ENCODE results near the gene ATXN1. TPM values are rescaled to one million over a fixed set of nuclear protein-coding genes. Genes with fewer than 3 reads are reported as not detected.
A peak's percentile ranks its signal among the peaks of the same experiment; 100 is the strongest.

The ATXN1 gene
- total RNA-seq, 1 experiment from 2014 or later: 27.0 TPM

DNA sequence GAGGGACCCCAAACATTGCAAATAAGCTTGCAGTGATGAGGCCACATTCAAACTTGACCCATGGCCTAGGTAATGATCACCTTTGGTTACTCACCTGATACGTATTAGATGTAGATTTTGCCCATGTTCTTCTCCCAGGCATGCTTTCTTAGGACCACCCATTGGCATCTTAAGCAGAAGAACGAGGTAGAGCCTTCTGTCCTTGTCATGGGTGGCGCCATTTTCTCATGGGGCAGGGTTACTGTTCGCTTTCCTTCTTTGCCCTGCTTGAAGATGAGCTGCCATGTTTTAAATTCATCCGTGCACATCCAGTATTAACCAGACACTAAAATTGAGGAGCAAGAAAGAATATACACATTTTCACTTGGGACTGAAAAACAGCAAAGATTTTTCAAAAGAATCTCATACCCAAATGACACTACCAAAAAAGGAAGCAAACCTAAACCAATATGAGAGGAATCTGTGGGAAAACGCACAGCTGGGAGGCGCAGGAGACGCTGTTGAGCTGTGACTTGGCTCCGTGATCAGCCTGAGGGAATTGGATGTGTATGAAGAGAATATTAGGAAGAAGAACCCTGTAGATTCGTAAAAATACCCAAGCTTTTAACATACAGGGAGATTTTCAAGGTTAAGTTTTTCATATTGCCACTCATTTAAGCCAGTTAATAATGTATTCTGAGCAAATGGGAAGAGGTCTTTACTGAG is 486.2 kb downstream of the ATXN1 start:
- H3K79me2 ChIP-seq (ENCODE audit: low read length): no peaks in the 10 kb centered on the region
- H3K4me3 ChIP-seq (ENCODE audit: low read length): no peak overlapping the region
- H2AFZ ChIP-seq (ENCODE audit: low read length): no peak overlapping the region
- peaks cover 18% of the 10 kb centered on the region for H3K4me1 ChIP-seq (ENCODE audit: insufficient read depth, low read length)
- no peaks in the 10 kb centered on the region for H4K20me1 ChIP-seq (ENCODE audit: low read length)
- DNase-seq (no peak), ATAC-seq (no peak)
- no peak overlapping the region for H3K27ac ChIP-seq (ENCODE audit: low read length)
- ChIA-PET POLR2A (ENCODE audit: unreplicated experiment) (no interaction called here), CTCF (no interaction called here)
- BruUV-seq (replicated peaks): no TSS peak
- no peaks in the 10 kb centered on the region for H3K27me3 ChIP-seq (ENCODE audit: low read length)
- H3K9ac ChIP-seq (ENCODE audit: low read length): no peak overlapping the region
- no peaks in the 10 kb centered on the region for H3F3A ChIP-seq (ENCODE audit: low read length, unreplicated experiment)
- H3K4me2 ChIP-seq (ENCODE audit: low read length): no peak overlapping the region
- intact Hi-C loops (cut with micrococcal nuclease): loop anchor here (10.0 kb wide), 2 partner anchors 50 to 140 kb away; no protein-coding TSS in a partner anchor
- H3K9me3 ChIP-seq (ENCODE audit: low read length): no peaks in the 10 kb centered on the region
- no peak for TF ChIP-seq EZH2phosphoT487 (IDR thresholded peaks at IDR 0.05; ENCODE audit: borderline replicate concordance, low read length)
- no peak for TF ChIP-seq EZH2 (IDR thresholded peaks at IDR 0.05; ENCODE audit: low read length, unreplicated experiment)
- TF ChIP-seq, protein P1, sequence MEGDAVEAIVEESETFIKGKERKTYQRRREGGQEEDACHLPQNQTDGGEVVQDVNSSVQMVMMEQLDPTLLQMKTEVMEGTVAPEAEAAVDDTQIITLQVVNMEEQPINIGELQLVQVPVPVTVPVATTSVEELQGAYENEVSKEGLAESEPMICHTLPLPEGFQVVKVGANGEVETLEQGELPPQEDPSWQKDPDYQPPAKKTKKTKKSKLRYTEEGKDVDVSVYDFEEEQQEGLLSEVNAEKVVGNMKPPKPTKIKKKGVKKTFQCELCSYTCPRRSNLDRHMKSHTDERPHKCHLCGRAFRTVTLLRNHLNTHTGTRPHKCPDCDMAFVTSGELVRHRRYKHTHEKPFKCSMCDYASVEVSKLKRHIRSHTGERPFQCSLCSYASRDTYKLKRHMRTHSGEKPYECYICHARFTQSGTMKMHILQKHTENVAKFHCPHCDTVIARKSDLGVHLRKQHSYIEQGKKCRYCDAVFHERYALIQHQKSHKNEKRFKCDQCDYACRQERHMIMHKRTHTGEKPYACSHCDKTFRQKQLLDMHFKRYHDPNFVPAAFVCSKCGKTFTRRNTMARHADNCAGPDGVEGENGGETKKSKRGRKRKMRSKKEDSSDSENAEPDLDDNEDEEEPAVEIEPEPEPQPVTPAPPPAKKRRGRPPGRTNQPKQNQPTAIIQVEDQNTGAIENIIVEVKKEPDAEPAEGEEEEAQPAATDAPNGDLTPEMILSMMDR (conservative IDR thresholded peaks at IDR 0.05; ENCODE audit: low read depth, low read length): no peak
- H3K9me2 ChIP-seq (replicated peaks; ENCODE audit: low read length): no peaks in the 10 kb centered on the region
- H3K36me3 ChIP-seq (ENCODE audit: low read depth, low read length): no peaks in the 10 kb centered on the region

DNA sequence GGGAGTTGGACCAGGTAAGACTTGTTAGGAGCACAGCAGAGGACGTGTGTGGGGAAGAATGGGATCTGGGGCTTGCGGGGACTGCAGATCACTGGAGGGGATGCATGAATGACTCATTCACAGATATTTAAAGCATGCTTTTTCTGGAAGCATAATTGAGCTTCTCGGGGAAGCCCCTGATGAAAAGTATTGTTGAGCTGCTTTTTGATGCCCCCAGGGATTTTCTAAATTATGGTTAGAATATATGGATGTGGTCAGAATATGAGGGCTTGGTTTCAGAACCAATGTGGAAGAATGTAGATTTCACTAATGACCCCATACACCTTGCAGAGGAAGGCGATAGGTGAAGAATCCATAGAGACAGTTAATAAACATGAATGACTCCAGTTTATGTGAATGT is 486.8 kb downstream of the ATXN1 start:
- no peak for TF ChIP-seq EZH2 (IDR thresholded peaks at IDR 0.05; ENCODE audit: low read length, unreplicated experiment)
- TF ChIP-seq EZH2phosphoT487 (IDR thresholded peaks at IDR 0.05; ENCODE audit: borderline replicate concordance, low read length): no peak
- TF ChIP-seq, protein P1 (conservative IDR thresholded peaks at IDR 0.05; ENCODE audit: low read depth, low read length): no peak
- H3K27ac ChIP-seq (ENCODE audit: low read length): no peak overlapping the region
- H2AFZ ChIP-seq (ENCODE audit: low read length): no peak overlapping the region
- H4K20me1 ChIP-seq (ENCODE audit: low read length): no peaks in the 10 kb centered on the region
- no peaks in the 10 kb centered on the region for H3K27me3 ChIP-seq (ENCODE audit: low read length)
- no TSS peak for BruUV-seq (replicated peaks)
- intact Hi-C loops (cut with micrococcal nuclease): loop anchor here (10.0 kb wide), 2 partner anchors 50 to 140 kb away; no protein-coding TSS in a partner anchor
- ATAC-seq (no peak), DNase-seq (no peak)
- no peaks in the 10 kb centered on the region for H3K9me2 ChIP-seq (replicated peaks; ENCODE audit: low read length)
- H3F3A ChIP-seq (ENCODE audit: low read length, unreplicated experiment): no peaks in the 10 kb centered on the region
- H3K36me3 ChIP-seq (ENCODE audit: low read depth, low read length): no peaks in the 10 kb centered on the region
- no peak overlapping the region for H3K4me3 ChIP-seq (ENCODE audit: low read length)
- no peaks in the 10 kb centered on the region for H3K79me2 ChIP-seq (ENCODE audit: low read length)
- no peak overlapping the region for H3K4me2 ChIP-seq (ENCODE audit: low read length)
- H3K4me1 ChIP-seq (ENCODE audit: insufficient read depth, low read length): peaks cover 18% of the 10 kb centered on the region
- ChIA-PET CTCF (no interaction called here), POLR2A (ENCODE audit: unreplicated experiment) (no interaction called here)
- no peaks in the 10 kb centered on the region for H3K9me3 ChIP-seq (ENCODE audit: low read length)
- no peak overlapping the region for H3K9ac ChIP-seq (ENCODE audit: low read length)

DNA sequence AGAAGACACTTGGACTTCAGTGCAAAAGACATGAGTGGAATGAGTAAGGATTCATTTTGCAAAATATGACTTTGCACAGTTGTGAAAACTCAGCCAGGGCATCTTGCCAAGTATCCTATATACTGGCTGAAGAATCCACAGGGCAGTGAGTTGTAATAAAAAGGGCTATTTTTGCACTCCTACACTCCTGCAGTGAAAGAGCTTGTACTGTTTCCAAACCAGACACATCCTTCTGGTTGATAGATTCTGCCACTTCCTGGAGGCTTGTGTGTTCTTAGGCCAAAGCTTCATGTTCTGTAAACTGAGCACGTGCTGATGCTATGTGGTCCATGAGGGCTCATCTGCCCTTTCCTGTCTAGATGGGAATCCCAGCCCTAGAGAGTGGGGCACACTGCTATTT is 488.0 kb downstream of the ATXN1 start:
- Histone ChIP-seq H4K20me1 (ENCODE audit: low read length) (no peaks in the 10 kb centered on the region), H3K79me2 (ENCODE audit: low read length) (no peaks in the 10 kb centered on the region), H3K9me3 (ENCODE audit: low read length) (no peaks in the 10 kb centered on the region), H3K9ac (ENCODE audit: low read length) (no peak overlapping the region), H2AFZ (ENCODE audit: low read length) (no peak overlapping the region), H3K27me3 (ENCODE audit: low read length) (no peaks in the 10 kb centered on the region), H3K27ac (ENCODE audit: low read length) (no peak overlapping the region), H3K36me3 (ENCODE audit: low read depth, low read length) (no peaks in the 10 kb centered on the region), H3K9me2 (replicated peaks; ENCODE audit: low read length) (no peaks in the 10 kb centered on the region), H3F3A (ENCODE audit: low read length, unreplicated experiment) (no peaks in the 10 kb centered on the region), H3K4me1 (ENCODE audit: insufficient read depth, low read length) (peaks cover 13% of the 10 kb centered on the region), H3K4me2 (ENCODE audit: low read length) (no peak overlapping the region), H3K4me3 (ENCODE audit: low read length) (no peak overlapping the region)
- DNase-seq (peak; percentile 11), ATAC-seq (no peak)
- CTCF ChIA-PET: interaction anchor here (1.2 kb wide), 1 partner anchor 44 kb away, joined by 3 read pairs; no protein-coding TSS in a partner anchor
- TF ChIP-seq, protein P1 (conservative IDR thresholded peaks at IDR 0.05; ENCODE audit: low read depth, low read length): no peak
- POLR2A ChIA-PET (ENCODE audit: unreplicated experiment): no interaction called here
- BruUV-seq (replicated peaks): no TSS peak
- intact Hi-C loops (cut with micrococcal nuclease): loop anchor here (10.0 kb wide), 2 partner anchors 48 to 138 kb away; no protein-coding TSS in a partner anchor

Measured in PC-3 (cell line).